Measurements from ENCODE around the gene HHEX.

The HHEX gene

DNA sequence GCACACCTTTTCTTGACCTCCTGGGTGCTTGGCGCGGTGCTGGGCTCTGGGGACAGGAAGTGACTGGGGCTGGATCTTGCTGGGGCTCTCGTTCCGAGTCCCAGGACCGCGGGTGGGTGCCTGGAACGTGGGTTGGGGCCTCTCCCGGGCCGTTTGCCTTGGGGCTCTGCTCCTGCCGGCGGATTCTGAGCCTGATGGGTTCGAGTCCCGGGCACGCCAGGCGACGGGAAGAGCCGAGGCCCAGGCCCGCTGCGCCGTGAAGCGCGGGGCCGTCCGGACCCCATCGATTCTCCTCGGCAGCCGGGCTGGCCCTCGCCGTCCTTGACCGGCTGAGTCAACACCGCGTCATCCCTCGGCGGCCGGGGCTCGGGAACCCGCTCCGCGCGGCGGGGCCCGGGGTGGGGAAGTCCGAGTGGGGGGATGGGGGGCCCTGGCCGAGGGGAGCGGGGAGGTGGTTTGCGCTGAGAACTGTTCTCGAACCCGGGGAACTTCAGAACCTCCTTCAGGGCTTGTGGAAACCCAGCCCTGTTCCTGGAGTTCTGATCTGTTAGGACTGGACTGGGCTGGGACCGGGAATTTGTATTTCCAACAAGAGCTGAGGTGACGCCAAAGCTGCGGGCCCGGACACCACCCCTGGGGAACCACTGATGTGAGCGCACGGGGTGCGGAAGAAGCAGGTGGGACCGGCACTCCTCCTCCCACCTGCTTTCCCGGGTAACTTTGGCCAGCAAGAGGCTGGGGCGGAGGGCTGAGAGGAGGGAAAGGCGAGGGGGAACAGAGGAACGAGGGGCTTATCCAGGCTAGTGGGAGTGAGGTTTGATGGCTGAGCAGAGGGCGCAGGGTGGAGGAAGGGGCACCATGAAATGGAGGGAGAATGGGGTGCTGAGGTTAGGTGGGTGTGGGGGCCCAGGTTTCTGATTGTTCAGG lies 6.2 kb downstream of the HHEX start:
- no peak for DNase-seq

DNA sequence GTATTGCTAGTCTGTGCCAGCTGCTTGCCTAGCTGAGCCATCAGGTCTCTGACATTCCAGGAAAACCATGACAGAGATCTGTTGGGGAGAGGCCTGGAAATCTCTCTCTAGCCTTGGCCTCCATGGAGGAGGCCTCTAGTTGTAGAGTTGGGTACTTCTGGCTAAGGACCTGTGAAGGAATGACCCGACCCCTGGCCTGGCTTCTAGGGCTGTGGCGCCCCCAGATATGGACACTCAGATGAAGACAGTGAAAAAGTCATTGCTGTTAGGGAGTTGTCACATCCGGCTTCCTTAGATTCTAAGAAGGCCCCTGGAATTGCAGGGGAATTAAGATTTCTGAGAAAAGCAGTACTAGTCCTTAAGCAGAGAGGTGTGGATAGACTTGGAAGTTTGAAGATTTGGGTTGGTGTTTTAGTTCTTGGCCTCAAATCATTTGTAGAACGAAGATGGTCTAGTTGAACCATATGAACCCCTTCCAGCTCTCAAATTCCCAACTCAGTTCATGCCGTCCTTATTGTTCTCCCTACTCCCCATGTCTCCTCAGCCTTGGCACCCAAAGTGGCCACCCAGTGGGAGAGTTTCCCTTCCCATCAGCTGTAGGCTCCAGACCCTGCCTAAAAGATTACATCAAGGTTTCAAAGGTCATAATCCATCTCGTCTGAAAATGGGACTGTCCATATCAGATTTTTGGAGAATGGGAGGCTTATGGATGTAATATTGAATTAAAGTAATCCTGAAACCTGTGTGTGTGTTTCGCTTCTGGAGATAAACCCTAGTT lies 7.0 kb downstream of the HHEX start:
- no peak for DNase-seq

- DNase-seq, result no peak
Observed at GRCh38 chr10:92697663-92698511, 8.1 kb downstream of the HHEX start.

GRCh38 chr10:92699193-92699517 lies 9.4 kb downstream of the HHEX start:
- DNase-seq, result no peak

DNA sequence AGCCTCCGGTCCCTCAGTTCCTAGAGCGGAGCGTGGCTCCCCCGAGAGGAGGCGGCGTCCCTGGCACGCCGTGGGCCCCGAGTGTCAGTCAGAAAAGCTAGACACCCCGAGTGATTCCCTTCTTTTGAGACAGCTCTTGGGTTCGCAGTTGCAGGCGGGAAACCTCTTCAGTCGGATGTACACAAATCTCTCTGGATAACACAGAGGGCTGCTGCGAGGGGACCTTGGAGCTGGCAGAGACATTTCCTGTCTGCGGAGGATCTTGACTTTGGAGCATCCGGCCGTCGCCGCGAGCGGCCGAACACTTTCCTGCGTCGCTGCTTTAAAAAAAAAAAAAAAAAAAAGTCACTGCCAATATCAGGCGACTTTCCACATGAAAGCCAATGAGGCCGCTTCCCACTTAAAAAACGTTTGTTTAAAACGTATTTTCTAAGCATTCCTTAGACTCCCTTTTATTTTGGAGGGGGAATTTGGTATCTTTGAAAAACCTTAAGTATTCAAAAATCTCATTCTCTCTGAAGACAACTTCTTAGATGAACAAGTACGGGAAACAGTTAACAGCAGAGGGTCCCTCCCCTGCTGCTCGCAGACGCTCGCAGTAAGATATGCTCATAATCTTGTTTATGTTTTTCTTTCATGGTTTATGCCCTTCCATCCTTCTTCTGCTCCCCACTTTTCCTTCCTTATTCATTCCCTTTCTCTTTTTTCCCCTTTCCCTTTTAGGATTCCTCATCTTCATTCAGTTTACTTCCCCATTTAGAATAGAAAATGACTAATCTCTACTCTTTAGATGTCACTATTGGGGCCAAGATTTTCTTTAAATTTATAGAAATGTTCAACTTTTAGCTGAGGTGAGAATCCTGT lies 10.0 kb downstream of the HHEX start:
- DNase-seq, result peak; percentile 18

- no peak for DNase-seq
Observed at GRCh38 chr10:92702301-92702916, 12.7 kb downstream of the HHEX start.

GRCh38 chr10:92712016-92712889 lies 22.5 kb downstream of the HHEX start:
- no peak for DNase-seq

DNA sequence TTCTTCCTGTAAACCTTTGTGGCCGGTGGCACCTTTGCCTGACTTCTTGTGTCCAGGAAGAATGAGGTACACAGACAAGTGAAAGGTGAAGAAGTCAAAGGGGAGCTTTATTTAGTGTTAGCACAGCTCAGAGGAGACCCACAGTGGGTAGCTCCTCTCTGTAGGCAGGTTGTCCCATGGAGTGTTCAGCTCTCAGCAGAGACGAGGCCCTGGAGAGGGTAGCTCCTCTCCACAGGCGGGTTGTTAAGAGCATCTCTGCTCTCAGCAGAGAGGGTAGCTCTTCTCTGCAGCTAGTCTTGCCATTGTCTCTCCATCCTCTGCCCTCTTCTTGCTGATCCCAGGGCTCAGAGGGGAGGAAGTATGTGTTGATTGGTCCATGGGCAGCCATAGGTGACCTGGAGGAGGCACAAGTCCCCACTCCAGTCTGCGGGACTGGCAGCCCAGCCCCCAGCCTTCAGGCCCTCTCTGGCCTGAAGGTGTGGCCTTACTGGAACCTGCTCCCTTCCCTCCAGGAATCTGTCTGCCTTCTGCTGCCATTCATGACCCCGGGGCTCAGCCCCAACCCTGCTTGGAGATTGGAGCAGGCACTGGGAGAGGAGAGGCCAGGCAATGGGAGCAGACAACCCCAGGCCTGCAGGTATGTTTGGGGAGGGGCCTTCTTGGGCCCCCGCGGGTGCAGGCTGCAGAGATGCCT lies 24.5 kb downstream of the HHEX start:
- DNase-seq, result no peak

GRCh38 chr10:92714872-92715271 lies 25.1 kb downstream of the HHEX start:
- no peak for DNase-seq

DNA sequence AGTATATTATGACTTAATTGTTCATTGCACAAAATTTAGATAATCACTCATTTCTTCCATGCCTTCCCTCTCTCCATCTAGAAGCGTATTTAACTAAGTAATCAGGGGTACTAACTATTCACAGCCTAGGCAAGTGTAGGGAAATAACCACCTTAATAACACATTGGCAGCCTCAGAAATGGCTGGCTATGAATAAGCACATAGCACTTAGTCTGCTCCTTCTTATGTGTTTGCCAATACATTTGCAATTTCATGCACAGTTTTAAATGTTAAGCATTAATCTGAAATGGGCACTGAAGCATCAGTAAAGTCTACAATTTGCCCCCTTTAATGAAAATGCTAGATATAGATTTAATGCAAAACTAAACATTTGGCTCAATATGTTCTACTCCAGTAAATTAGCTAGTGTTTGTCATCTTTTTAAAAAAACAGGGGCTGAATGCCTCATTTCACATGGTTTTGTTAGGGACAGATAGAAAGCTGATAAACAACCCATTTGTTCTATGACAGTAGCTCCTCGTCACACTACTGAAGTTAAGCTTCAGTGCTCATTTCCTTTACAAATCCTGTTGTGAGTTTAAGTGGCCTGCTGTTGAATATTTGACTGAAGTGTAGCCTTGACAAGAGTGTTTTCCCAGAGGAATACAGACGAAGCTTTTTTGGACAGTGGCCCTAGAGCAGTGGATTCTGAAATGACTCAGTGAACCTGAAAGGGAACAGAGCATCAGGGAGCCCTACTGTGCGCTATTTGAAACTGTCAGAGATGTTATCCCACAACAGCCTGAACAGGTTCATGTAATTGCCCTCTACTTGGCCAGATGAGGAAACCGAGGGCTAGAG lies 30.5 kb downstream of the HHEX start:
- DNase-seq, result no peak

- DNase-seq, result no peak
Observed at GRCh38 chr10:92720831-92721165, 31.0 kb downstream of the HHEX start.

DNA sequence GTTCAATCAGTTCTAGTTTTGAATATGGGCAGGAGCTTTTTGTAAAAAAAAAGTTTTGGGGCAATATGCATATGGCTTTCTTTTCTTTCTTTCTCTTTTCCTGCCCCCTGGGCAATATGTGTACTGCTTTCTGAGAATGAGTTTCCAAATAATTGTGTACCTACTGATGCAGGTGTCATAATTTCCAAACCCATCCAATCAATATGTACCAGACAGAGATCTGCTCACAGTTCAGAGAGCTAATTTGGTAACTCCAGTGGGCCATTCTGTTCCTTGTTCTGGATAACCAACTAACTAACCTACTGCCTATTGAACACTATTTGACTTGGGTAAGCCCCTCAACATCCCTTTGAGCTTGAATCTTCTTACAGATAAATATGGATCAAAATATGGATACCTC lies 32.6 kb downstream of the HHEX start:
- DNase-seq, result no peak

DNA sequence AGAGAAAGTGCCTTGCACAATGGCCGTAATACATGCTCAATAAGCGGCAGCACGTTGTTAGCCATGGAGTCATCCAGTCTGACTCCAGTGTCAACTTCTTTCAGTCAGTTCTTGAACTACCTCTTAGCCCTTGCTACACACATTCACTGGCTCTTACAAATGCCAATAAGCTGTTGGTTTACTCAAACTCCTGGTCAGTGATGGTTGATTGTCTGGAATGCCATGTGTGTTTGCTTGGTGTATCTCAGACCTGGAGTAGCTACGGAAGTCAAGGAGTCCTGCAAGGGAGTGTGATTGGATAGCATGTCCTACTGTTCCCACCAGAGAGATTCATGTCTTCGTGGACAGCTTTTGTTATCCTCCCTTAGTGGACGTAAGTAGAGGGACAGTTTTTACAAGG lies 37.4 kb downstream of the HHEX start:
- no peak for DNase-seq

GRCh38 chr10:92727550-92727949 lies 37.8 kb downstream of the HHEX start:
- DNase-seq, result no peak

DNA sequence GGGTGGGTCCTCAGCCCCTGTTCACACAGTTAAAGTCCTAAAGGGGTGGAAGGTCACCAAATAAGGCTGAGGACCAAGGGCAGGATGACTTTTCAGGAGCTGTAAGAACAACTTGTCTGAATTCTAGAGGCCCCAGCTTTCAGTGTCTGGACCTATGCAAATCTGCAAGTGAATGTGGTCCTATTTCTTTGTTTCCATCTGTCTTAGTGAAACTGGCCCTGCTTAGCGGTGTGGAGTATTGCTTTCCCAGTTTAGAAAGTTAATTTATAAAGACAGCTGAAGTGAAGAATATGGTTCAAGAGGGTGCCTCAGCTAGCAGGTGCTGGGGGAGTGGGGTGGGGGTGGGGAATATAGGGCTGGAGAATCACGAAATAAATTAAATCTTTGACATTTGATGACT lies 40.1 kb downstream of the HHEX start:
- DNase-seq, result no peak

GRCh38 chr10:92732958-92733357 lies 43.2 kb downstream of the HHEX start:
- DNase-seq, result no peak

GRCh38 chr10:92734301-92734700 lies 44.5 kb downstream of the HHEX start:
- DNase-seq, result no peak

DNA sequence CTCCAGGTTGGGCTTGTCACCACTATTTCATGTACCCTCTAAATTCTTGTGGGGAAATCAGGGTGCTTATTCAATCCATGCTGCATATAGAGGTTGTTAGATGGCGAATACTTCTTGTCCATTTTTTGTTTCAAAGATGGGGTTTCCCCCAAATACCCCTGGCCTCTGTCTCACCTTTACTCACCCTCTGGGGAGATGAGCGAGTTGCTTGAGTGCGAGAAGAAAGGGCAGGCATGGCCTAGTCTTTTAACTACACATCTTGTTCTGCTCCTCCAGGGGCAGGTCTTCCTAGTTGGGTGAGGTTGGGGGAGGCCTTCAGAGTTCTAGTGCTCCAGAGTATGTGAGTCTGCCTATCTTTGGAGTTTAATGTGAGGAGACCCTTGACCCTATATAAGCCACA lies 46.2 kb downstream of the HHEX start:
- no peak for DNase-seq

DNA sequence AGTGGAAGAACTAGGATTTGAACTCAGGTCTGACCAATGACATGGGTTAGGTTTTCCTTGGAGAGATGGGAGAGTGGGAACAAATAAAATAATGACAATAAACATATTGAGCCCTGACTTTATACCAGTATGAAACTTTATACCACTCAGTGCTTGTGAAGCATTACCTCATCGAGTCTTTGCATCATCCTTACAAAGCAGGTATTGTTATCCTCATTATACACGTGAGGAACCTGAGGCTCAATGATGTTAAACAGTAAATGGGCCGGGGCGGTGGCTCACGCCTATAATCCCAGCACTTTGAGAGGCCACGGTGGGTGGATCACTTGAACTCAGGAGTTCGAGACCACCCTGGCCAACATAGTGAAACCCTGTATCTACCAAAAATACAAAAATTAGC lies 47.7 kb downstream of the HHEX start:
- DNase-seq, result no peak
